ENCODE data around the gene STXBP1.

STXBP1 gene

DNA sequence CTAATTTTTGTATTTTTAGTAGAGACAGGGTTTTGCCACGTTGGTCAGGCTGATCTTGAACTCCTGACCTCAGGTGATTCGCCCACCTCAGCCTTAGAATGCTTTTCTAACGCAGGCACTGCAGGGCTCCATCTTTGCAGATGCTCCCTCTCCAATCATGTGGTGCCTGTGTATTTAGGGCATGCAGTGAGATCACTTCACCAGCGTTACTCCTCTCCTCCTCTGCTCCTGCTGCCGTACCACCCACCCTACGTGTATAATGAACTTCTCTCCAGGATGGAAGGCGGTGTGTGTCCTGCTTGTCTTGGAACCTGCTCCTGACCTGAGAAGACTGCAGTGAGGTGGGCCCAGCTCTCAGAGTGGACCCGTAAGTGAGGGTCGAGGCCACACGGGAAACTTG is 81.1 kb downstream of the STXBP1 start:
- Histone ChIP-seq H3K4me1 (ENCODE audit: insufficient read depth, poor library complexity, severe bottlenecking) (no peaks in the 10 kb centered on the region), H3K27me3 (ENCODE audit: insufficient read depth, poor library complexity, severe bottlenecking) (no peaks in the 10 kb centered on the region), H3K9me3 (ENCODE audit: severe bottlenecking) (no peaks in the 10 kb centered on the region), H3K27ac (ENCODE audit: poor library complexity, severe bottlenecking) (no peak overlapping the region), H3K36me3 (ENCODE audit: low read depth) (no peaks in the 10 kb centered on the region), H3K4me3 (ENCODE audit: severe bottlenecking) (no peak overlapping the region)
- DNase-seq (ENCODE audit: low spot score) (no peak), ATAC-seq (ENCODE audit: low read depth) (no peak)
- TF ChIP-seq, protein P1, sequence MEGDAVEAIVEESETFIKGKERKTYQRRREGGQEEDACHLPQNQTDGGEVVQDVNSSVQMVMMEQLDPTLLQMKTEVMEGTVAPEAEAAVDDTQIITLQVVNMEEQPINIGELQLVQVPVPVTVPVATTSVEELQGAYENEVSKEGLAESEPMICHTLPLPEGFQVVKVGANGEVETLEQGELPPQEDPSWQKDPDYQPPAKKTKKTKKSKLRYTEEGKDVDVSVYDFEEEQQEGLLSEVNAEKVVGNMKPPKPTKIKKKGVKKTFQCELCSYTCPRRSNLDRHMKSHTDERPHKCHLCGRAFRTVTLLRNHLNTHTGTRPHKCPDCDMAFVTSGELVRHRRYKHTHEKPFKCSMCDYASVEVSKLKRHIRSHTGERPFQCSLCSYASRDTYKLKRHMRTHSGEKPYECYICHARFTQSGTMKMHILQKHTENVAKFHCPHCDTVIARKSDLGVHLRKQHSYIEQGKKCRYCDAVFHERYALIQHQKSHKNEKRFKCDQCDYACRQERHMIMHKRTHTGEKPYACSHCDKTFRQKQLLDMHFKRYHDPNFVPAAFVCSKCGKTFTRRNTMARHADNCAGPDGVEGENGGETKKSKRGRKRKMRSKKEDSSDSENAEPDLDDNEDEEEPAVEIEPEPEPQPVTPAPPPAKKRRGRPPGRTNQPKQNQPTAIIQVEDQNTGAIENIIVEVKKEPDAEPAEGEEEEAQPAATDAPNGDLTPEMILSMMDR (IDR thresholded peaks at IDR 0.05; ENCODE audit: poor library complexity, severe bottlenecking): no peak

DNA sequence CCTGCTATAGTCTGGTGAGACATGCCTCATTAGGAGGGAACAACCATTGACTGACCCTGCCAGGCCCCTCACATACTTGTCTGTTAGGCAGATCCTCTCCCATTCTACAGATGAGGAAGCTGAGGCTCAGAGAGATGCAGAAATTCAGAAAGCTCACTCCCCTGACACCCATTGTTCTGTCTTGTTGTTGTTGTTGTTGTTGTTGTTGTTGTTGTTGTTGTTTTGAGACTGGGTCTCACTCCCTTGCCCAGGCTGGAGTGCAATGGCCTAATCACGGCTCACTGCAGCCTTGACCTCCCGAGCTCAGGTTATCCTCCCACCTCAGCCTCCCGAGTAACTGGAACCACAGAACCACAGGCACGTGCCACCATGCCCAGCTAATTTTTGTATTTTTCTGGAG is 81.6 kb downstream of the STXBP1 start:
- no peak overlapping the region for H3K27ac ChIP-seq (ENCODE audit: poor library complexity, severe bottlenecking)
- DNase-seq (ENCODE audit: low spot score) (no peak), ATAC-seq (ENCODE audit: low read depth) (no peak)
- H3K4me3 ChIP-seq (ENCODE audit: severe bottlenecking): no peak overlapping the region
- H3K9me3 ChIP-seq (ENCODE audit: severe bottlenecking): no peaks in the 10 kb centered on the region
- TF ChIP-seq, protein P1 (IDR thresholded peaks at IDR 0.05; ENCODE audit: poor library complexity, severe bottlenecking): no peak
- no peaks in the 10 kb centered on the region for H3K36me3 ChIP-seq (ENCODE audit: low read depth)
- no peaks in the 10 kb centered on the region for H3K27me3 ChIP-seq (ENCODE audit: insufficient read depth, poor library complexity, severe bottlenecking)
- H3K4me1 ChIP-seq (ENCODE audit: insufficient read depth, poor library complexity, severe bottlenecking): no peaks in the 10 kb centered on the region

DNA sequence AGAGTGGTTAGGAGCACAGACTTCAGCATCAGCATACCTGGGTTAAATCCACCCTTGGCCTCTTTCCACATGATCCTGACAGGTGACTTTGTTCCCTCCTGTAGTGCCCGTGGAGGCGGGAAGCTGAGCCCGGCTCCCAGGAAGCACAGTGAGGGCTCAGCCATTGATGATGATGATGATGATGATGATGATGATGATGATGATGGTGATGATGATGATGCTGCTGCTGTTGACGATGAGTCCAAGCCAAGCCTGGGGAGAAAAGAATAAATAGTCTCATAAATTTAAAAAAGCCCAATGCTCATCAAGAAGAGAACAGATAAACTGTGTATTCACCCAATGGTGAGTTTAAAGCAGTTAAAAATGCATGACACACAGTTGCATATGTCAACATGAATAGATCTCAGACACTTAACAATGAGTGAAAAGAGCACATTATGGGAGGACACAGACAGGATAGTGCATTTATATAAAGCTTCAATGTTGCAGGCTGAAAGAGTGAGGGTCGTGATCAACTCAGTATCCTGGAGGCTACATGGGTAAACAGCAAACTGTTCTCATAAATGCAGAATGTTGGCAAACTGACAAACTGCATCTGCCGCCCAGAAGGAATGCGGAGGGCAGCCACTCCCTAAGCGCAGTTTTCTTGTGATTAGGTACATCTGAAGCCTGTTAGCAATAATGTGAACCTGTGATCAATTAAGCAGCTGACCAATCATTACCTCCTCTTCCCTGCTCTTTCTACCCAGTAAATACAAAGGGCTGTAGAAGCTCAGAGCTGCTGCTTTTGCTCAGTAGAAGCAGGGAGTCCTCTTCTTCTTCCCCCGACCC is 83.0 kb downstream of the STXBP1 start:
- ATAC-seq (ENCODE audit: low read depth): no peak
- DNase-seq (ENCODE audit: low spot score): no peak
- Histone ChIP-seq H3K27ac (ENCODE audit: poor library complexity, severe bottlenecking) (no peak overlapping the region), H3K4me3 (ENCODE audit: severe bottlenecking) (no peak overlapping the region), H3K9me3 (ENCODE audit: severe bottlenecking) (no peaks in the 10 kb centered on the region), H3K27me3 (ENCODE audit: insufficient read depth, poor library complexity, severe bottlenecking) (no peaks in the 10 kb centered on the region), H3K36me3 (ENCODE audit: low read depth) (no peaks in the 10 kb centered on the region), H3K4me1 (ENCODE audit: insufficient read depth, poor library complexity, severe bottlenecking) (no peaks in the 10 kb centered on the region)
- TF ChIP-seq, protein P1 (IDR thresholded peaks at IDR 0.05; ENCODE audit: poor library complexity, severe bottlenecking): no peak

DNA sequence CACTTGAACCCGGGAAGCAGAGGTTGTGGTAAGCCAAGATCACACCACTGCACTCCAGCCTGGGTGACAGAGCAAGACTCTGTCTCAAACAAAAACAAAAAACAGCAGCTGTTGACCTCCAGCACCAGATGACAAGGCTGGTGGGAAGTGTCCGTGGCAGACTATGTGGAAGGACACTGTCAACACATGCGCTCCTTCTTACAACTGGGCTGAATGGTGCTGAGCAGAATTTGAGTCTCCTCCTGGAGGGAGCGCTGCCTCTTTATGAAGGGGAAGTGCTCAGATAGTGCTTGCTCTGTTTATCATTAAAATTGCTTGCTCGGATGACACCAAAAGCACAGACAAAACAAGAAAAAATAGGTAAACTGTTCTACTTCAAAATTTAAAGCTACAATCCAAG is 85.5 kb downstream of the STXBP1 start:
- Histone ChIP-seq H3K9me3 (ENCODE audit: severe bottlenecking) (no peaks in the 10 kb centered on the region), H3K27ac (ENCODE audit: poor library complexity, severe bottlenecking) (no peak overlapping the region), H3K36me3 (ENCODE audit: low read depth) (no peaks in the 10 kb centered on the region), H3K4me1 (ENCODE audit: insufficient read depth, poor library complexity, severe bottlenecking) (no peaks in the 10 kb centered on the region), H3K4me3 (ENCODE audit: severe bottlenecking) (no peak overlapping the region), H3K27me3 (ENCODE audit: insufficient read depth, poor library complexity, severe bottlenecking) (no peaks in the 10 kb centered on the region)
- ATAC-seq (ENCODE audit: low read depth) (no peak), DNase-seq (ENCODE audit: low spot score) (no peak)
- TF ChIP-seq, protein P1 (IDR thresholded peaks at IDR 0.05; ENCODE audit: poor library complexity, severe bottlenecking): no peak

DNA sequence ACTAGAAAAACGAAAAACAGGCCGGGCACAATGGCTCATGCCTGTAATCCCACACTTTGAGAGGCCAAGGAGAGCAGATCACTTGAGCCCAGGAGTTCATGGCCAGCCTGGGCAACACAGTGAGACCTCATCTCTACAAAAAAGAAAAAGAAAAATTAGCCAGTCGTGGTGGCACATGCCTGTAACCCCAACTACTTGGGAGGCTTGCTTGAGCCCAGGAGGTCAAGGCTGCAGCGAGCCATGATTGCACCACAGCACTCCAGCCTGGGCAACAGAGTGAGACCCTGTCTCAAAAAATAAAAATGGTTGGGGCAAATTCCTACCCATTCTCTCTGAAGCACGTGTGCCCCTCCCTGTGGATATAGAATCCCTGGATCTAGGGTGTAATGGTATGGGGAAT is 86.3 kb downstream of the STXBP1 start:
- DNase-seq (ENCODE audit: low spot score) (no peak), ATAC-seq (ENCODE audit: low read depth) (no peak)
- no peaks in the 10 kb centered on the region for H3K9me3 ChIP-seq (ENCODE audit: severe bottlenecking)
- no peaks in the 10 kb centered on the region for H3K36me3 ChIP-seq (ENCODE audit: low read depth)
- no peak overlapping the region for H3K4me3 ChIP-seq (ENCODE audit: severe bottlenecking)
- TF ChIP-seq, protein P1 (IDR thresholded peaks at IDR 0.05; ENCODE audit: poor library complexity, severe bottlenecking): no peak
- no peak overlapping the region for H3K27ac ChIP-seq (ENCODE audit: poor library complexity, severe bottlenecking)
- no peaks in the 10 kb centered on the region for H3K27me3 ChIP-seq (ENCODE audit: insufficient read depth, poor library complexity, severe bottlenecking)
- no peaks in the 10 kb centered on the region for H3K4me1 ChIP-seq (ENCODE audit: insufficient read depth, poor library complexity, severe bottlenecking)
